Gastrocnemius medialis (tissue), 4 donors: Measurements from ENCODE around the gene KAZALD1.

Source experiments
- POLR2A ChIP-seq, 2 donors: fragments of 450-650 bp; IDR thresholded peaks; one replicate each; pipeline ENCODE4 v1.6.1; 2017; ENCODE audit warnings: antibody characterized with exemption in 2 of 2, mild to moderate bottlenecking in 2 of 2, moderate library complexity in 2 of 2
- TF ChIP-seq, protein P1 (sequence below), 5 experiments: fragments of 450-650 bp in 3 of 5; fragments of 200-600 bp in 2 of 5; sonication (generic) in 2 of 5; IDR thresholded peaks in 4 of 5; conservative IDR thresholded peaks in 1 of 5; 1 replicate in 4 of 5; 2 replicates in 1 of 5; pipeline ENCODE4 v1.5.1; 2016 to 2019; ENCODE audit warnings: antibody characterized with exemption in 5 of 5, mild to moderate bottlenecking in 3 of 5, moderate library complexity in 3 of 5

DNA sequence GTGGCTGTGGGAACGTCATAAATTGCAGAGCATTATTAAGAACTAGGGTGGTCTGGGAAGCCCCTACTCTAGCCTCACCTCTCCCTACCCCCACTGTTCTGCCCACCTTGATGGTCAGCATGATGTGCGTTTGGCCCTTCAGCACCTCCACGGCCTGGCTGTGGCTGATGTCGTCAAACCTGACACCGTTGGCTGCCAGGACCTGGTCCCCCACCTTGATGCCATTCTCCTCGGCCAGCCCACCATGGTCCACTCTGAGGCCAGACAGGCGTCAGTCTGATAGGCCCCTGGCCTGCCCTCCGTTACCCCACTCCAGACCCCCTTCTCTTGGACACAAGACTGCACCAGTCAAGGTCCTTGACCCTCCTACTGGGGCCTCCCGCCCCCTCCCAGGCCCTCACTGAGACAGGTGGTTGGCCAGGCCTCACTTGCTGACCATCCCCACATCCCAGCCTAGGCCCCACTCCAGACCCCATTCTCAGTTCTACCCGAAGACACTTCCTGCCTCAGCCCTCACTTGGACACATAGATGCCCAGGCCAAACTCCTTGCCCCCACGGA, 40.0 kb upstream of the KAZALD1 start:
- TF ChIP-seq, protein P1, sequence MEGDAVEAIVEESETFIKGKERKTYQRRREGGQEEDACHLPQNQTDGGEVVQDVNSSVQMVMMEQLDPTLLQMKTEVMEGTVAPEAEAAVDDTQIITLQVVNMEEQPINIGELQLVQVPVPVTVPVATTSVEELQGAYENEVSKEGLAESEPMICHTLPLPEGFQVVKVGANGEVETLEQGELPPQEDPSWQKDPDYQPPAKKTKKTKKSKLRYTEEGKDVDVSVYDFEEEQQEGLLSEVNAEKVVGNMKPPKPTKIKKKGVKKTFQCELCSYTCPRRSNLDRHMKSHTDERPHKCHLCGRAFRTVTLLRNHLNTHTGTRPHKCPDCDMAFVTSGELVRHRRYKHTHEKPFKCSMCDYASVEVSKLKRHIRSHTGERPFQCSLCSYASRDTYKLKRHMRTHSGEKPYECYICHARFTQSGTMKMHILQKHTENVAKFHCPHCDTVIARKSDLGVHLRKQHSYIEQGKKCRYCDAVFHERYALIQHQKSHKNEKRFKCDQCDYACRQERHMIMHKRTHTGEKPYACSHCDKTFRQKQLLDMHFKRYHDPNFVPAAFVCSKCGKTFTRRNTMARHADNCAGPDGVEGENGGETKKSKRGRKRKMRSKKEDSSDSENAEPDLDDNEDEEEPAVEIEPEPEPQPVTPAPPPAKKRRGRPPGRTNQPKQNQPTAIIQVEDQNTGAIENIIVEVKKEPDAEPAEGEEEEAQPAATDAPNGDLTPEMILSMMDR (IDR thresholded peaks at IDR 0.05 in 4 of 5, conservative IDR thresholded peaks at IDR 0.05 in 1 of 5), result no peak
- TF ChIP-seq POLR2A (IDR thresholded peaks at IDR 0.05), result no peak
